Right lobe of liver (tissue), 6 donors: ENCODE results near the gene DDX42. TPM values are rescaled to one million over a fixed set of nuclear protein-coding genes. Genes with fewer than 3 reads are reported as not detected.

ENCODE experiments used
- ATAC-seq, 4 donors: fragments of 200-7000 bp; cut with Tn5 transposase; one replicate each; pipeline ENCODE4 v1.9.1; 2020; ENCODE audit warnings: mild to moderate bottlenecking in 4 of 4, moderate library complexity in 4 of 4
- DNase-seq, 3 donors: peaks; one replicate each; pipeline ENCODE4 v3.0.0-alpha.2; 2020
- H3K27ac ChIP-seq, 3 donors: fragments of 200-600 bp; one replicate each; pipeline ENCODE4 v1.8.0; 2022
- H3K27me3 ChIP-seq, 2 donors: fragments of 200-600 bp; one replicate each; pipeline ENCODE4 v1.8.0; 2022
- H3K36me3 ChIP-seq, 4 donors: fragments of 200-600 bp; sonication (generic) in 1 of 4; one replicate each; pipeline versions ENCODE4 v1.5.1 to v1.8.0; 2017 to 2022; ENCODE audit warnings: control low read depth in 1 of 4
- H3K4me1 ChIP-seq, 4 donors: fragments of 200-600 bp; sonication (generic) in 1 of 4; one replicate each; pipeline versions ENCODE4 v1.5.1 to v1.8.0; 2017 to 2022; ENCODE audit warnings: control low read depth in 1 of 4
- H3K4me3 ChIP-seq, 3 donors: fragments of 200-600 bp; one replicate each; pipeline ENCODE4 v1.8.0; 2022
- H3K9me3 ChIP-seq, 4 donors: fragments of 200-600 bp; sonication (generic) in 1 of 4; one replicate each; pipeline versions ENCODE4 v1.5.1 to v1.8.0; 2017 to 2022; ENCODE audit warnings: control low read depth in 1 of 4
- CTCF ChIP-seq, 4 donors: fragments of 200-600 bp in 3 of 4; fragments of 450-650 bp in 1 of 4; IDR thresholded peaks; one replicate each; pipeline versions ENCODE4 v1.5.1 to v1.8.0; 2016 to 2022; ENCODE audit warnings: antibody characterized with exemption in 4 of 4, mild to moderate bottlenecking in 2 of 4
- POLR2A ChIP-seq: fragments of 450-650 bp; IDR thresholded peaks from one replicate; pipeline ENCODE4 v1.6.1; 2017; ENCODE audit warnings: antibody characterized with exemption, mild to moderate bottlenecking
- WGBS: methylation state at CpG from one replicate; pipeline ENCODE4 v1.1.6; 2018; ENCODE audit warnings: low coverage, low lambda C conversion rate; ENCODE audit not compliant: insufficient coverage; ENCODE audit errors: missing lambda C conversion rate; 5-methylcytosine and 5-hydroxymethylcytosine counted together
- intact Hi-C, 2 donors: fragments of 100-400 bp; cut with DNase I; formaldehyde crosslinking; loops; one replicate each; pipeline versions ENCODE4 v1.11.2 to v1.14.1; 2022
- total RNA-seq, 6 experiments: library from RNA; depleted of rRNA in 2 of 6; stranded (reverse); fragments of >200 nt in 2 of 6; fragmentation: NEBNext Ultra II Directional in 3 of 6; extraction: Animal tissue kit (Norgen Biotek cat#: 25700) in 3 of 6; gene quantifications; one replicate each; pipeline versions ENCODE4 v1.1.0 to v1.2.4, GENCODE V29; 2016 to 2023
- donor health status: DM: no; HTN: yes; CAD: no.
- donor health status: DM: no; HTN: no; CAD: no.
- donor health status: DM: no; HTN: no; CAD: no.
- donor health status: DM: no; HTN: yes; CAD: no.
- donor health status: DM: no; HTN: yes; CAD: no.

The DDX42 gene
- total RNA-seq, 6 experiments from 2014 or later, result 28.5 to 45.2 (median 36.2) TPM

- Histone ChIP-seq H3K36me3 (peaks cover 6 to 67% (median 36%) of the 10 kb centered on the region in 4 donors), H3K27ac (no peak overlapping the region), H3K4me3 (no peak overlapping the region), H3K9me3 (no peaks in the 10 kb centered on the region), H3K4me1 (peaks cover 0 to 24% (median 5%) of the 10 kb centered on the region in 4 donors), H3K27me3 (no peaks in the 10 kb centered on the region)
- WGBS, result 89% methylated on average over 3 of the region's 3 CpGs
- no peak for ATAC-seq
- intact Hi-C loops, result no loop called here
- TF ChIP-seq CTCF (IDR thresholded peaks at IDR 0.05) (no peak), POLR2A (no peak)
- DNase-seq, result no peak
Measured at GRCh38 chr17:63828936-63829335, 55.0 kb downstream of the DDX42 start.

- intact Hi-C loops, result no loop called here
- H3K27ac ChIP-seq, result no peak overlapping the region
- 89% methylated on average over 3 of the region's 5 CpGs for WGBS
- DNase-seq (no peak), ATAC-seq (no peak)
- no peak overlapping the region for H3K4me3 ChIP-seq
- peaks cover 6 to 66% (median 34%) of the 10 kb centered on the region in 4 donors for H3K36me3 ChIP-seq
- peaks cover 0 to 24% (median 5%) of the 10 kb centered on the region in 4 donors for H3K4me1 ChIP-seq
- TF ChIP-seq CTCF (IDR thresholded peaks at IDR 0.05), result no peak
- TF ChIP-seq POLR2A, result no peak
- H3K27me3 ChIP-seq, result no peaks in the 10 kb centered on the region
- H3K9me3 ChIP-seq, result no peaks in the 10 kb centered on the region
Measured at GRCh38 chr17:63830278-63830677, 56.3 kb downstream of the DDX42 start.

- no peak overlapping the region for H3K4me3 ChIP-seq
- no peak overlapping the region for H3K27ac ChIP-seq
- DNase-seq, result no peak
- no peaks in the 10 kb centered on the region for H3K9me3 ChIP-seq
- ATAC-seq, result no peak
- WGBS, result 92% methylated on average over 2 of the region's 15 CpGs
- no peaks in the 10 kb centered on the region for H3K27me3 ChIP-seq
- intact Hi-C loops, result no loop called here
- TF ChIP-seq CTCF (IDR thresholded peaks at IDR 0.05) (no peak), POLR2A (no peak)
- peaks cover 0 to 19% (median 5%) of the 10 kb centered on the region in 4 donors for H3K4me1 ChIP-seq
- peaks cover 6 to 67% (median 36%) of the 10 kb centered on the region in 4 donors for H3K36me3 ChIP-seq
Measured at GRCh38 chr17:63830904-63831491, 57.0 kb downstream of the DDX42 start.

DNA sequence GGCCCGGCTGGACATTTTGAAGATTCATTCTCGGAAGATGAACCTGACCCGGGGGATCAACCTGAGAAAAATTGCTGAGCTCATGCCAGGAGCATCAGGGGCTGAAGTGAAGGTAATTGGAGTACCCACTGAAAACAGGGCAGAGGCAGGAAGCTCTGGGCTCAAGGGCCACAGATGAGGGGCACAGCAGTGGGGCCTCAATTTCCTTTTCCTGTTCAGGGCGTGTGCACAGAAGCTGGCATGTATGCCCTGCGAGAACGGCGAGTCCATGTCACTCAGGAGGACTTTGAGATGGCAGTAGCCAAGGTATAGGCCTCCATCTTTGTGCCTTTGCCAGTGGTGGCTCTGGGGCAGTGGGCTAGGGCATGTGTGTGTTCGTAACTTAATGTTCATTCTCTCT, 57.5 kb downstream of the DDX42 start:
- no peak overlapping the region for H3K27ac ChIP-seq
- intact Hi-C loops, result no loop called here
- TF ChIP-seq POLR2A (no peak), CTCF (IDR thresholded peaks at IDR 0.05) (no peak)

More for the DNA sequence above, 57.5 kb downstream of the DDX42 start:
- Histone ChIP-seq H3K4me1 (peaks cover 0 to 14% (median 5%) of the 10 kb centered on the region in 4 donors), H3K9me3 (no peaks in the 10 kb centered on the region), H3K36me3 (peaks cover 6 to 72% (median 38%) of the 10 kb centered on the region in 4 donors), H3K4me3 (no peak overlapping the region), H3K27me3 (no peaks in the 10 kb centered on the region)
- ATAC-seq (no peak), DNase-seq (no peak)
- WGBS, result 76% methylated on average over 3 of the region's 8 CpGs
